IMR-90 (cell line): ENCODE measurements around the gene PLOD3. TPM values are rescaled to one million over a fixed set of nuclear protein-coding genes. Genes with fewer than 3 reads are reported as not detected.

Experiments
- ATAC-seq: fragments of 200-7000 bp; cut with Tn5 transposase; 2 replicates; pipeline ENCODE4 v1.9.1; 2020; ENCODE audit warnings: low read depth, mild to moderate bottlenecking, moderate library complexity
- BruUV-seq: library from RNA; stranded (reverse); fragments of 400-500 nt; replicated peaks from 2 replicates; lab custom pipeline; 2021; lab: Mats Ljungman, UMichigan
- CTCF ChIA-PET: fragments of 300-600 bp; formaldehyde crosslinking; extraction: SDS; loops from one replicate; lab custom pipeline; 2021; ENCODE audit warnings: antibody characterized with exemption; lab: Yijun Ruan, JAX
- POLR2A ChIA-PET: fragments of 300-600 bp; sonication (Branson Sonifier 250); formaldehyde crosslinking; loops from one replicate; lab custom pipeline; 2022; ENCODE audit warnings: antibody characterized with exemption; ENCODE audit not compliant: unreplicated experiment; lab: Charles Lee
- DNase-seq: peaks from one replicate; pipeline ENCODE4 v3.0.0; 2013
- H2AFZ ChIP-seq: replicated peaks from 2 replicates; pipeline ENCODE3; 2013; ENCODE audit warnings: low read length, mild to moderate bottlenecking; ENCODE audit not compliant: poor library complexity
- H2AK5ac ChIP-seq: 2 replicates; pipeline ENCODE4 v1.6.1; 2013; ENCODE audit warnings: low read depth, low read length, inconsistent platforms
- H2AK9ac ChIP-seq: replicated peaks from 2 replicates; pipeline ENCODE3; 2013; ENCODE audit warnings: mild to moderate bottlenecking, low read depth, low read length, moderate library complexity; ENCODE audit not compliant: poor library complexity
- H2BK120ac ChIP-seq: 2 replicates; pipeline ENCODE4 v1.6.1; 2013; ENCODE audit warnings: low read depth, low read length, inconsistent platforms
- H2BK15ac ChIP-seq: 3 replicates; pipeline ENCODE4 v1.6.1; 2013; ENCODE audit warnings: low read depth, low read length, inconsistent platforms
- H2BK20ac ChIP-seq: 2 replicates; pipeline ENCODE4 v1.6.1; 2013; ENCODE audit warnings: low read depth, mild to moderate bottlenecking, inconsistent platforms, low read length, moderate library complexity
- H2BK5ac ChIP-seq: 2 replicates; pipeline ENCODE4 v1.6.1; 2013; ENCODE audit warnings: mild to moderate bottlenecking, low read depth, low read length, inconsistent platforms; ENCODE audit not compliant: poor library complexity, severe bottlenecking
- H3K14ac ChIP-seq: replicated peaks from 2 replicates; pipeline ENCODE4 v1.6.1; 2013; ENCODE audit warnings: low read depth, low read length, inconsistent platforms
- H3K18ac ChIP-seq: 2 replicates; pipeline ENCODE4 v1.6.1; 2013; ENCODE audit warnings: low read depth, low read length, control low read depth
- H3K23ac ChIP-seq: 2 replicates; pipeline ENCODE4 v1.6.1; 2013; ENCODE audit warnings: low read depth, low read length, inconsistent platforms
- H3K27ac ChIP-seq: 2 replicates; pipeline ENCODE4 v1.5.1; 2013; ENCODE audit warnings: mild to moderate bottlenecking, control low read depth, low read length; ENCODE audit not compliant: insufficient read depth
- H3K27me3 ChIP-seq: 2 replicates; pipeline ENCODE4 v1.6.1; 2013; ENCODE audit warnings: low read length; ENCODE audit not compliant: control insufficient read depth, insufficient read depth
- H3K36me3 ChIP-seq: 2 replicates; pipeline ENCODE4 v1.6.1; 2013; ENCODE audit warnings: low read length, mixed read lengths; ENCODE audit not compliant: control insufficient read depth, insufficient read depth
- H3K4ac ChIP-seq: 2 replicates; pipeline ENCODE4 v1.6.1; 2013; ENCODE audit warnings: low read depth, low read length, inconsistent platforms
- H3K4me1 ChIP-seq: 2 replicates; pipeline ENCODE4 v1.6.1; 2013; ENCODE audit warnings: low read length, mixed read lengths; ENCODE audit not compliant: control insufficient read depth, insufficient read depth
- H3K4me2 ChIP-seq: 2 replicates; pipeline ENCODE4 v1.6.1; 2013; ENCODE audit warnings: low read depth, mild to moderate bottlenecking, control low read depth, low read length, moderate library complexity
- H3K4me3 ChIP-seq: 2 replicates; pipeline ENCODE4 v1.5.1; 2013; ENCODE audit warnings: low read depth, mild to moderate bottlenecking, control low read depth, low read length, moderate library complexity; ENCODE audit not compliant: insufficient read depth
- H3K56ac ChIP-seq: 2 replicates; pipeline ENCODE4 v1.6.1; 2013; ENCODE audit warnings: low read length, inconsistent platforms; ENCODE audit not compliant: insufficient read depth; ENCODE audit errors: extremely low read depth
- H3K79me1 ChIP-seq, 2 experiments: 2 replicates each; pipeline ENCODE4 v1.6.1; 2013; ENCODE audit warnings: low read length in 2 of 2, inconsistent platforms in 1 of 2, low read depth in 1 of 2
- H3K9ac ChIP-seq: 2 replicates; pipeline ENCODE4 v1.6.1; 2013; ENCODE audit warnings: low read depth, low read length, control low read depth
- H3K9me1 ChIP-seq: 2 replicates; pipeline ENCODE4 v1.6.1; 2013; ENCODE audit warnings: low read length, inconsistent platforms; ENCODE audit not compliant: insufficient read depth
- H3K9me3 ChIP-seq: 2 replicates; pipeline ENCODE4 v1.6.1; 2013; ENCODE audit warnings: low read length; ENCODE audit not compliant: control insufficient read depth, insufficient read depth
- H4K20me1 ChIP-seq: 2 replicates; pipeline ENCODE4 v1.6.1; 2013; ENCODE audit warnings: low read length, inconsistent platforms; ENCODE audit not compliant: insufficient read depth
- H4K5ac ChIP-seq: 2 replicates; pipeline ENCODE4 v1.6.1; 2013; ENCODE audit warnings: mild to moderate bottlenecking, low read depth, low read length, control low read depth
- H4K8ac ChIP-seq, 2 experiments: 2 replicates each; pipeline ENCODE4 v1.6.1; 2013; ENCODE audit warnings: low read depth in 2 of 2, low read length in 2 of 2, control low read depth in 1 of 2, inconsistent platforms in 1 of 2
- H4K91ac ChIP-seq: 2 replicates; pipeline ENCODE4 v1.6.1; 2013; ENCODE audit warnings: low read depth, low read length, inconsistent platforms; ENCODE audit not compliant: insufficient read depth
- ELK1 ChIP-seq: fragments of 150-350 bp; IDR thresholded peaks from 2 replicates; pipeline ENCODE4 v1.6.1; 2016; ENCODE audit warnings: low read depth, mild to moderate bottlenecking, low read length, moderate library complexity, borderline replicate concordance
- MAFK ChIP-seq: IDR thresholded peaks from 2 replicates; pipeline ENCODE4 v1.6.1; 2012; ENCODE audit warnings: low read depth, low read length, improper control_type of control experiment
- MAZ ChIP-seq: IDR thresholded peaks from 2 replicates; pipeline ENCODE4 v1.6.1; 2012; ENCODE audit warnings: low read depth, mild to moderate bottlenecking, low read length, improper control_type of control experiment, moderate library complexity, borderline replicate concordance
- MXI1 ChIP-seq: IDR thresholded peaks from 2 replicates; pipeline ENCODE4 v1.6.1; 2012; ENCODE audit warnings: low read depth, mild to moderate bottlenecking, low read length, moderate library complexity, borderline replicate concordance
- NFE2L2 ChIP-seq: fragments of 150-350 bp; IDR thresholded peaks from 2 replicates; pipeline ENCODE4 v1.6.1; 2016; ENCODE audit warnings: low read depth, mild to moderate bottlenecking, low read length
- POLR2A ChIP-seq: IDR thresholded peaks from 2 replicates; pipeline ENCODE4 v1.6.1; 2012; ENCODE audit warnings: mild to moderate bottlenecking, low read depth, low read length
- RAD21 ChIP-seq: IDR thresholded peaks from 2 replicates; pipeline ENCODE4 v1.6.1; 2012; ENCODE audit warnings: low read length, improper control_type of control experiment
- RCOR1 ChIP-seq: IDR thresholded peaks from 2 replicates; pipeline ENCODE4 v1.6.1; 2012; ENCODE audit warnings: mild to moderate bottlenecking, low read length, improper control_type of control experiment; ENCODE audit not compliant: insufficient replicate concordance
- RFX5 ChIP-seq: IDR thresholded peaks from 2 replicates; pipeline ENCODE4 v1.8.0; 2012; ENCODE audit warnings: low read depth, mild to moderate bottlenecking, low read length, moderate library complexity
- SMC3 ChIP-seq: fragments of 150-350 bp; IDR thresholded peaks from 2 replicates; pipeline ENCODE4 v1.6.1; 2016; ENCODE audit warnings: low read depth, mild to moderate bottlenecking, antibody characterized with exemption, low read length, moderate library complexity
- USF2 ChIP-seq: fragments of 150-350 bp; IDR thresholded peaks from 2 replicates; pipeline ENCODE4 v1.6.1; 2017; ENCODE audit warnings: mild to moderate bottlenecking, antibody characterized with exemption, low read length, low read depth
- WGBS, 2 experiments: methylation state at CpG; one replicate each; pipeline versions ENCODE4 v1.1.5 to v1.1.7; 2013; ENCODE audit warnings: missing lambda C conversion rate in 2 of 2; ENCODE audit not compliant: insufficient read length in 1 of 2; ENCODE audit errors: extremely low coverage in 2 of 2; 5-methylcytosine and 5-hydroxymethylcytosine counted together
- dilution Hi-C: fragments of 300-500 bp; cut with HindIII; formaldehyde crosslinking; loops from one replicate; pipeline ENCODE4 v1.14.3; 2018; ENCODE audit warnings: low sequenced_read_pairs; ENCODE audit not compliant: unreplicated experiment
- in situ Hi-C: fragments of 300-500 bp; cut with MboI; formaldehyde crosslinking; loops from 3 replicates; pipeline ENCODE4 v1.14.3; 2019; ENCODE audit warnings: low sequenced_read_pairs, inconsistent platforms, mixed read lengths
- intact Hi-C: fragments of 100-400 bp; cut with micrococcal nuclease; formaldehyde crosslinking; loops from 2 replicates; pipeline ENCODE4 v1.10.0; 2022
- polyA plus RNA-seq, 3 experiments: library from polyadenylated mRNA; depleted of rRNA; stranded (reverse); fragments of >200 nt; gene quantifications; 2 replicates each; pipeline ENCODE4 v1.2.3, GENCODE V29; 2012; ENCODE audit warnings: low replicate concordance in 1 of 3
- total RNA-seq: library from RNA; depleted of rRNA; stranded (reverse); fragments of >200 nt; gene quantifications from 2 replicates; pipeline ENCODE4 v1.2.3, GENCODE V29; 2012

Gene PLOD3
- total and polyA plus RNA-seq, 2 of the 4 experiments (the other 2 are of a cell fraction), result 21.7 to 159 TPM

DNA sequence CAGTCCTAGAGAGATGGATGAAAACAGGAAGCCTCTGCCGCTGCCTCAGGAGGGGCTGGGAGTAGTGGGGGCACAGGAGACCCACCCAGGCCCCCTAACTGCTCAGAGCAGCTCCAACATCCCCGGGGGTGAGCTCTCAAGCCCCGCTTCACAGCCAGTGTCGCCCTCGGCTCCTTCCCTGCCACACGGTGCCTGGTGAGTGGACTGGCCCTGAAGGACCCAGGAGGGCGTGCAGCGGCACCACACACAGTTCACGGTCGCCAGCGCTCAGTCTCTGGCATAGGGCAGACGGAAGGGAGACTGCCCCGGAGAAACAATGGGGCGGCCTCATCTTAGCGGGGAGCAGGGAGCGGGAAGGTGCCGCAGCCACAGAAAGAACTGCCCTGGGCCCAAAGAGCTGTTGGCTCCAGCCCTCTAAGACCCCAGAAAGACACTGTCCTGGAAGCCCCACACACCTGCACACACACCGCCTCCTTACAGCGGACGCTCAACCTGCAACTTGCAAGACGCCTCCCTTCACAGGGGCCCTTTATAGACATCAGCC, 19.0 kb upstream of the PLOD3 start:
- no peak overlapping the region for H3K56ac ChIP-seq
- dilution Hi-C loops, result no loop called here
- no peak overlapping the region for H3K9ac ChIP-seq
- ATAC-seq, result no peak
- no peak overlapping the region for H2AK5ac ChIP-seq
- H3K18ac ChIP-seq, result no peak overlapping the region
- no peak overlapping the region for H2BK5ac ChIP-seq
- no peak overlapping the region for H3K14ac ChIP-seq
- no peak overlapping the region for H2AK9ac ChIP-seq
- intact Hi-C loops, result no loop called here
- H4K8ac ChIP-seq, result no peak overlapping the region
- no peak for TF ChIP-seq MAFK
- no peak for TF ChIP-seq ELK1
- no peak for TF ChIP-seq NFE2L2
- no peak for TF ChIP-seq MAZ
- no peak for TF ChIP-seq RAD21
- no peak for TF ChIP-seq RCOR1
- TF ChIP-seq MXI1, result no peak
- no peak for TF ChIP-seq USF2
- no peak for TF ChIP-seq SMC3
- no peak for TF ChIP-seq POLR2A
- TF ChIP-seq RFX5, result no peak
- no peaks in the 10 kb centered on the region for H3K27me3 ChIP-seq
- H3K4me1 ChIP-seq, result peaks cover 8% of the 10 kb centered on the region
- peaks cover 35% of the 10 kb centered on the region for H3K36me3 ChIP-seq
- no peak overlapping the region for H2BK15ac ChIP-seq
- 93% methylated on average over 11 of the region's 21 CpGs; no CpG with 5 or more reads in 1 of the 2 experiments for WGBS, 2 experiments
- no peak overlapping the region for H3K4ac ChIP-seq
- H3K79me1 ChIP-seq, result peaks cover 0 to 24% of the 10 kb centered on the region in 2 experiments; a peak in 2 of 4 replicates
- no peaks in the 10 kb centered on the region for H3K9me3 ChIP-seq
- no peak overlapping the region for H3K27ac ChIP-seq
- no peak for DNase-seq
- CTCF ChIA-PET, result no interaction called here
- no peak overlapping the region for H3K4me2 ChIP-seq
- POLR2A ChIA-PET, result no interaction called here
- no peaks in the 10 kb centered on the region; the same call in 1 of the 2 replicates for H3K9me1 ChIP-seq
- H4K20me1 ChIP-seq, result peaks cover 12% of the 10 kb centered on the region
- H2AFZ ChIP-seq, result no peak overlapping the region
- no peak overlapping the region for H2BK120ac ChIP-seq
- H4K5ac ChIP-seq, result no peak overlapping the region
- no peak overlapping the region for H2BK20ac ChIP-seq
- in situ Hi-C loops, result no loop called here
- H3K23ac ChIP-seq, result no peak overlapping the region
- H3K4me3 ChIP-seq, result no peak overlapping the region
- H4K91ac ChIP-seq, result no peak overlapping the region
- no TSS peak for BruUV-seq
